Endothelial cell (in vitro differentiated cells): ENCODE data around the gene IRX3. TPM values are rescaled to one million over a fixed set of nuclear protein-coding genes. Genes with fewer than 3 reads are reported as not detected.

Source experiments
- DNase-seq: peaks from one replicate; pipeline ENCODE4 v3.0.0; 2021; ENCODE audit warnings: low spot score
- H3K27ac Mint-ChIP-seq: one replicate; pipeline ENCODE4 v1.8.0; 2021; ENCODE audit warnings: mixed read lengths, inconsistent platforms; ENCODE audit not compliant: unreplicated experiment
- H3K27me3 Mint-ChIP-seq: one replicate; pipeline ENCODE4 v1.8.0; 2021; ENCODE audit warnings: mild to moderate bottlenecking, moderate library complexity, mixed read lengths, inconsistent platforms; ENCODE audit not compliant: unreplicated experiment
- H3K36me3 Mint-ChIP-seq: one replicate; pipeline ENCODE4 v1.8.0; 2021; ENCODE audit warnings: mild to moderate bottlenecking, low read depth, mixed read lengths, inconsistent platforms; ENCODE audit not compliant: unreplicated experiment
- H3K4me1 Mint-ChIP-seq: one replicate; pipeline ENCODE4 v1.8.0; 2021; ENCODE audit warnings: mild to moderate bottlenecking, mixed read lengths, inconsistent platforms; ENCODE audit not compliant: unreplicated experiment
- H3K4me3 Mint-ChIP-seq: one replicate; pipeline ENCODE4 v1.8.0; 2021; ENCODE audit warnings: mild to moderate bottlenecking, mixed read lengths, inconsistent platforms; ENCODE audit not compliant: unreplicated experiment
- H3K9me3 Mint-ChIP-seq: one replicate; pipeline ENCODE4 v1.8.0; 2021; ENCODE audit warnings: mixed read lengths, inconsistent platforms; ENCODE audit not compliant: unreplicated experiment
- CTCF ChIP-seq: fragments of 200-600 bp; sonication (generic); IDR thresholded peaks from one replicate; pipeline ENCODE4 v1.5.0; 2021; ENCODE audit warnings: antibody characterized with exemption; ENCODE audit not compliant: unreplicated experiment
- total RNA-seq: library from RNA; stranded (reverse); fragmentation: NEBNext Ultra II Directional; extraction: Animal tissue kit (Norgen Biotek cat#: 25700); gene quantifications from one replicate; pipeline ENCODE4 v1.2.1, GENCODE V29; 2021; ENCODE audit not compliant: unreplicated experiment

The IRX3 gene
- total RNA-seq, 1 donor from 2014 or later: 30.5 TPM

- Mint-ChIP-seq H3K4me1 (peaks cover 31% of the 10 kb centered on the region), H3K27ac (peak overlapping the region; percentile 17), H3K4me3 (peak overlapping the region; percentile 97), H3K36me3 (peaks cover 25% of the 10 kb centered on the region), H3K9me3 (no peaks in the 10 kb centered on the region), H3K27me3 (peaks cover 27% of the 10 kb centered on the region)
- peak; percentile 32 for DNase-seq
- TF ChIP-seq CTCF: no peak
Observed at GRCh38 chr16:54284931-54285413, 1.6 kb downstream of the IRX3 start.

GRCh38 chr16:54284319-54284930 lies 2.2 kb downstream of the IRX3 start:
- peak; percentile 14 for TF ChIP-seq CTCF
- Mint-ChIP-seq H3K36me3 (peaks cover 25% of the 10 kb centered on the region), H3K9me3 (no peaks in the 10 kb centered on the region), H3K4me1 (peaks cover 29% of the 10 kb centered on the region), H3K27ac (no peak overlapping the region), H3K27me3 (peaks cover 27% of the 10 kb centered on the region), H3K4me3 (peak overlapping the region; percentile 97)
- DNase-seq: peak; percentile 44

- peak overlapping the region; percentile 96 for H3K4me3 Mint-ChIP-seq
- peaks cover 30% of the 10 kb centered on the region for H3K4me1 Mint-ChIP-seq
- no peak for DNase-seq
- H3K36me3 Mint-ChIP-seq: peaks cover 25% of the 10 kb centered on the region
- no peaks in the 10 kb centered on the region for H3K9me3 Mint-ChIP-seq
- peak overlapping the region; percentile 74 for H3K27ac Mint-ChIP-seq
- H3K27me3 Mint-ChIP-seq: peaks cover 27% of the 10 kb centered on the region
- TF ChIP-seq CTCF: no peak
Observed at GRCh38 chr16:54283725-54284318, 2.8 kb downstream of the IRX3 start.

- TF ChIP-seq CTCF: no peak
- Mint-ChIP-seq H3K4me1 (peaks cover 33% of the 10 kb centered on the region), H3K27ac (peak overlapping the region; percentile 74), H3K27me3 (peaks cover 22% of the 10 kb centered on the region), H3K36me3 (peaks cover 25% of the 10 kb centered on the region), H3K4me3 (peak overlapping the region; percentile 96), H3K9me3 (no peaks in the 10 kb centered on the region)
- DNase-seq: no peak
Observed at GRCh38 chr16:54282928-54283724, 3.5 kb downstream of the IRX3 start.
